AG04450 (cell line): ENCODE results near the gene ACVRL1. TPM values are rescaled to one million over a fixed set of nuclear protein-coding genes. Genes with fewer than 3 reads are reported as not detected.
A peak's percentile ranks its signal among the peaks of the same experiment; 100 is the strongest.

Source experiments
- CTCF ChIA-PET: fragments of 300-600, 350-600 bp; formaldehyde crosslinking; extraction: SDS; loops from one replicate; lab custom pipeline; 2022; ENCODE audit warnings: antibody characterized with exemption, inconsistent platforms; lab: Charles Lee
- POLR2A ChIA-PET: fragments of 350-600 bp; formaldehyde crosslinking; extraction: SDS; loops from one replicate; lab custom pipeline; 2021; ENCODE audit warnings: antibody characterized with exemption, inconsistent platforms; lab: Yijun Ruan, JAX
- DNase-seq: peaks from one replicate; pipeline ENCODE4 v3.0.0-alpha.2; 2011; ENCODE audit warnings: low read depth, low spot score
- H3K27ac ChIP-seq: one replicate; pipeline ENCODE4 v1.5.1; 2012; ENCODE audit warnings: low read depth, low read length, control low read depth
- H3K27me3 ChIP-seq: one replicate; pipeline ENCODE4 v1.6.0; 2012; ENCODE audit warnings: low read length; ENCODE audit not compliant: control insufficient read depth, insufficient read depth
- H3K4me3 ChIP-seq: 2 replicates; pipeline ENCODE4 v1.5.1; 2011; ENCODE audit warnings: mild to moderate bottlenecking, low read depth, low read length, control low read depth
- H3K9me3 ChIP-seq: 2 replicates; pipeline ENCODE4 v1.5.1; 2012; ENCODE audit warnings: low read length; ENCODE audit not compliant: control insufficient read depth, insufficient read depth
- polyA plus RNA-seq: library from polyadenylated mRNA; depleted of rRNA; stranded (reverse); fragments of >200 nt; gene quantifications from 2 replicates; pipeline ENCODE4 v1.2.3, GENCODE V29; 2011
- TF ChIP-seq, protein P1 (sequence below): IDR thresholded peaks from 2 replicates; pipeline ENCODE4 v1.5.1; 2011; ENCODE audit warnings: low read depth, low read length, control low read depth, inconsistent platforms

The ACVRL1 gene
- polyA plus RNA-seq, 1 experiment = 11.1 TPM

DNA sequence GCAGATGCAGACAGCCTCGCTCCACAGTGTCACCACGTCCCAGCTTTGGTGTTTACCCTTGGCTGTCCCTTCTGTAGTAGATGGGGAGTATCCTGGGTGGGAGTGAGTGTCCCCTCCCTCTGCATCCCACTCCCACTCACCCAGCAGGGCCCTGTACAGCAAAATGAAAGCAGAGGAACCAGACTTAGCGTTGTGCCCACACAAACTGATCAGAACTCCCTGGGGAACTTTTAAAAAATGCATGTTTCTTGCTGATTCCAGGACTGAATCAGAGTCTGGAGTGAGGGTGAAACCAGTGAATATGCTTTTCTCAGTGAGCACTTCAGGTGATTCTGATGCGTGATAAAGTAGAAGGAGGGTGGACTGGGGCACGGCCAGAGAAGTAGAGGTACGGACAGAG is 2.9 kb downstream of the ACVRL1 start:
- TF ChIP-seq, protein P1, sequence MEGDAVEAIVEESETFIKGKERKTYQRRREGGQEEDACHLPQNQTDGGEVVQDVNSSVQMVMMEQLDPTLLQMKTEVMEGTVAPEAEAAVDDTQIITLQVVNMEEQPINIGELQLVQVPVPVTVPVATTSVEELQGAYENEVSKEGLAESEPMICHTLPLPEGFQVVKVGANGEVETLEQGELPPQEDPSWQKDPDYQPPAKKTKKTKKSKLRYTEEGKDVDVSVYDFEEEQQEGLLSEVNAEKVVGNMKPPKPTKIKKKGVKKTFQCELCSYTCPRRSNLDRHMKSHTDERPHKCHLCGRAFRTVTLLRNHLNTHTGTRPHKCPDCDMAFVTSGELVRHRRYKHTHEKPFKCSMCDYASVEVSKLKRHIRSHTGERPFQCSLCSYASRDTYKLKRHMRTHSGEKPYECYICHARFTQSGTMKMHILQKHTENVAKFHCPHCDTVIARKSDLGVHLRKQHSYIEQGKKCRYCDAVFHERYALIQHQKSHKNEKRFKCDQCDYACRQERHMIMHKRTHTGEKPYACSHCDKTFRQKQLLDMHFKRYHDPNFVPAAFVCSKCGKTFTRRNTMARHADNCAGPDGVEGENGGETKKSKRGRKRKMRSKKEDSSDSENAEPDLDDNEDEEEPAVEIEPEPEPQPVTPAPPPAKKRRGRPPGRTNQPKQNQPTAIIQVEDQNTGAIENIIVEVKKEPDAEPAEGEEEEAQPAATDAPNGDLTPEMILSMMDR = no peak
- no peaks in the 10 kb centered on the region; the same call in 1 of the 2 replicates for H3K9me3 ChIP-seq
- DNase-seq = no peak
- no peak overlapping the region for H3K27ac ChIP-seq
- ChIA-PET POLR2A (no interaction called here), CTCF (interaction anchor here (0.6 to 5.4 kb wide), 2 partner anchors 12 to 22 kb away, joined by 3 to 43 read pairs; no protein-coding TSS in a partner anchor)
- H3K27me3 ChIP-seq = no peaks in the 10 kb centered on the region
- H3K4me3 ChIP-seq = no peak overlapping the region

DNA sequence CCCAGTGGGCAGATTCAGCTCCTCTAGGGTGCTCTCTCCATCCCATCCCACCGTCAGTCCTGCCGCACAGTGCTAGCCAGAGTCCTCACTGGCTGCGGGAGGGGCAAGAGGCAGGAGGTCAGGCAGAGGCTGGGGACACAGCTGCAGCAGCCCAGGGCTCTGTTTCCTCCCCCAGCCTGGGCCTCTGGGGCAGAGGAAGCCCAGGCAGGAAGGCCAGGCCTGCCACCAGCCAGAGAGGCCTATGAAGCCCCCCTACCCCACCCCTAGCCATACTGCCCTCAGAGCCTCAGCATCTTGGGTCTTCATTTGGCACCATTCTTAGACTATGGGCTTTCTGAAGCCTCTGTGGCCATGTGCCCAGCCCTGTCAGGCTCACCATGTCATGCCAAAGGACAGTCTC is 3.4 kb downstream of the ACVRL1 start:
- TF ChIP-seq, protein P1 = no peak
- no peaks in the 10 kb centered on the region; the same call in 1 of the 2 replicates for H3K9me3 ChIP-seq
- ChIA-PET CTCF (interaction anchor here (0.6 to 5.4 kb wide), 4 partner anchors 12 to 115 kb away, joined by 3 to 43 read pairs (median 3); no protein-coding TSS in a partner anchor), POLR2A (no interaction called here)
- no peak overlapping the region for H3K4me3 ChIP-seq
- DNase-seq = no peak
- no peaks in the 10 kb centered on the region for H3K27me3 ChIP-seq
- no peak overlapping the region for H3K27ac ChIP-seq

DNA sequence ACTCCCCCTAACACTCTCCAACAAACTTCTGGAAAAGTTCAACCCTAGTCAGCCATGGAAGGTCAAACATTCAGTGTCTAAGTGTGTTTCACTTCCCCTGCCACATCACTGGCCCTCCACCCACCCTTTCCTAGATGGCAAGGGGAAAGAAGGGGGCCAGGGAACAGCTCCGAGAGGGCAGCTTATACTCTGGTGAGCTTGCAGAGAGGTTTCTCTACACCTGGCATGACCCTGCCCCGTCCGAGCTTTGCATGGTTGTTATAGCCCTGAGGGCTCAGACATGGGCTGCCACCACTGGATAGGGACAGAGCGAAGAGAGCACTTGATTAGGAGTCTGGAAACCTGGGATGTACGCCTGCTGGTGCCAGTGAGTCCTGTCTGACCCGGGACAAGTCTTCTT is 4.0 kb downstream of the ACVRL1 start:
- Histone ChIP-seq H3K4me3 (no peak overlapping the region), H3K27me3 (no peaks in the 10 kb centered on the region), H3K9me3 (no peaks in the 10 kb centered on the region; the same call in 1 of the 2 replicates), H3K27ac (no peak overlapping the region)
- ChIA-PET CTCF (interaction anchor here (0.6 to 5.4 kb wide), 6 partner anchors 11 to 114 kb away, joined by 3 to 43 read pairs (median 4); no protein-coding TSS in a partner anchor), POLR2A (interaction anchor here (0.9 kb wide), 1 partner anchor 122 kb away, joined by 4 read pairs; no protein-coding TSS in a partner anchor)
- TF ChIP-seq, protein P1 = no peak
- DNase-seq = no peak

DNA sequence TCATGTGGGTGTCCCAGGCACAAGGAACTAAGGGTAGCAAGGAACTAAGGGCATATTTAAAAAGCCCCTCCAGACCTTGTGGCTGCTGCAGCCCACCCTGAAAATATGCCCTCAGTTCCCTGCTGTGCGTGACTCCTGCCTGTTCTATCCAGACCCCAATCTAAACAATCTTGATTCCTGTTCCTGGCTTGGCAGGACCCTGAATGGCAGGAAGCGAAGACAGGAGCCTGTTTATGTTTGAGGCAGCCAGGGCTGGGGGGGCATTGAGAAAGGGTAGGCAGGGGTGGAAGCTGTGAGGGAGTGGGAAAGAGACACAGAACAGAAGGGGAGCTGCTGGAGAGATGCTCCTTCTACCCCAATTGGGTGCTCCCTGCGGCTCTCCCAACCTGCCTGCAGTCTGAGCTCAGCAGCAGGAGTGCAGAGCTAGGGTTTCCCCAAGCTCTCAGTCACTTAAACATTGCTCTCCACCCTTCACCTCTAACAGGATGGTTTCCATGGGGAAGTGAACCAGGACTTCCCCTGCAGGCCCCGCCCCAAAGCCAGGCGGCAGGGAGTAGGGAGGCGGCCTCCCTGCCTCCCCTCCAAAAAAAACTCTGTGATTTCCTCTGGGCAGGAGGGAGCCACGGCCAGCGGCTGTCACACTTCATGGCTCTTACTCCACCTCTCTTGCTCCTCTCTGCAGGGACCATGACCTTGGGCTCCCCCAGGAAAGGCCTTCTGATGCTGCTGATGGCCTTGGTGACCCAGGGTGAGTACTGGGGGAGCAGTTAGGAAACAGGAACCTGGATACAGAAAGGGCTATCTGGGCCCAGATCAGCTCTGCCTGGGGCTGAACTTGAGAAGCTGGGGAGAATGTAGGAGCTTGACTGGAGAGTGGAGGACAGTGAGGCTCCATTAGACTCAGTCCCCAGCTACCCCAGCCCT is 4.7 kb downstream of the ACVRL1 start:
- no peak for DNase-seq
- Histone ChIP-seq H3K4me3 (peak overlapping the region; percentile 22; the same call in 1 of the 2 replicates), H3K9me3 (no peaks in the 10 kb centered on the region; the same call in 1 of the 2 replicates), H3K27me3 (no peaks in the 10 kb centered on the region), H3K27ac (peak overlapping the region; percentile 21)
- TF ChIP-seq, protein P1 = no peak
- ChIA-PET CTCF (interaction anchor here (0.6 to 5.4 kb wide), 6 partner anchors 10 to 169 kb away, joined by 3 to 43 read pairs (median 4); no protein-coding TSS in a partner anchor), POLR2A (interaction anchor here (0.8 to 0.9 kb wide), 3 partner anchors 11 to 121 kb away, joined by 3 to 4 read pairs (median 4); no protein-coding TSS in a partner anchor)
